K562 (cell line): ENCODE measurements around the gene PITPNC1.
"Not testable (repeated sequence)": the region's sequence is repeated elsewhere in the genome, so short reads cannot be mapped to it uniquely, and the experiment has no call there.

ENCODE experiments used
- BRCA1 ChIP-seq, 2 experiments: fragments of 450-650 bp in 1 of 2; sonication (generic) in 1 of 2; formaldehyde crosslinking in 1 of 2; IDR thresholded peaks; 2 replicates each; pipeline versions ENCODE4 v1.5.0 to v1.6.1; 2017 to 2020; ENCODE audit warnings: mild to moderate bottlenecking in 1 of 2, missing genetic modification reagents in 1 of 2
- CHD4 ChIP-seq: fragments of 200-600 bp; sonication (generic); IDR thresholded peaks from 3 replicates; pipeline ENCODE4 v1.6.1; 2012; ENCODE audit warnings: low read depth, mild to moderate bottlenecking, mixed read lengths, low read length, inconsistent platforms; ENCODE audit not compliant: insufficient read depth, insufficient replicate concordance, poor library complexity, severe bottlenecking
- CREB1 ChIP-seq, 2 experiments: sonication (generic) in 1 of 2; formaldehyde crosslinking in 1 of 2; IDR thresholded peaks; 2 replicates each; pipeline versions ENCODE4 v1.6.1 to v1.8.0; 2012 to 2022; ENCODE audit warnings: inconsistent platforms in 1 of 2, mild to moderate bottlenecking in 1 of 2, missing genetic modification reagents in 1 of 2, moderate library complexity in 1 of 2
- CREM ChIP-seq: IDR thresholded peaks from 2 replicates; pipeline ENCODE4 v1.6.1; 2014; ENCODE audit warnings: antibody characterized with exemption, low read depth
- CTCF ChIP-seq, 3 experiments: IDR thresholded peaks in 2 of 3; conservative IDR thresholded peaks in 1 of 3; 2 replicates each; pipeline ENCODE4 v1.5.1; 2011 to 2012; ENCODE audit warnings: low read length in 3 of 3, mild to moderate bottlenecking in 3 of 3, control low read depth in 2 of 3, improper control_type of control experiment in 1 of 3, inconsistent platforms in 1 of 3, low read depth in 1 of 3, mixed read lengths in 1 of 3, moderate library complexity in 1 of 3; ENCODE audit not compliant: insufficient read depth in 2 of 3
- DMBX1 ChIP-seq: fragments of 250-450 bp; sonication (Bioruptor Pico); IDR thresholded peaks from 2 replicates; pipeline ENCODE4 v1.8.0; 2022; ENCODE audit warnings: inconsistent platforms, mild to moderate bottlenecking, moderate library complexity, borderline replicate concordance
- E2F4 ChIP-seq: sonication (generic); formaldehyde crosslinking; IDR thresholded peaks from 2 replicates; pipeline ENCODE4 v1.8.0; 2022; ENCODE audit warnings: mild to moderate bottlenecking, low read depth, missing genetic modification reagents
- MYC ChIP-seq, 2 experiments: fragments of 250-450 bp in 1 of 2; sonication (Bioruptor Pico) in 1 of 2; IDR thresholded peaks; 2 replicates each; pipeline versions ENCODE4 v1.5.1 to v1.6.1; 2012 to 2021; ENCODE audit warnings: low read depth in 2 of 2, borderline replicate concordance in 1 of 2, improper control_type of control experiment in 1 of 2, low read length in 1 of 2, mild to moderate bottlenecking in 1 of 2, moderate library complexity in 1 of 2
- PKNOX1 ChIP-seq: fragments of 450-650 bp; IDR thresholded peaks from 2 replicates; pipeline ENCODE4 v1.6.1; 2016
- SNIP1 ChIP-seq: fragments of 450-650 bp; IDR thresholded peaks from 2 replicates; pipeline ENCODE4 v1.7.1; 2017; ENCODE audit warnings: low read depth, mild to moderate bottlenecking
- STAT6 ChIP-seq: sonication (generic); formaldehyde crosslinking; IDR thresholded peaks from 2 replicates; pipeline ENCODE4 v1.8.1; 2023; ENCODE audit warnings: mild to moderate bottlenecking, missing genetic modification reagents
- THRB ChIP-seq: fragments of 450-650 bp; formaldehyde crosslinking; conservative IDR thresholded peaks from 2 replicates; pipeline ENCODE4 v1.4.0; 2022; ENCODE audit warnings: mild to moderate bottlenecking, missing genetic modification characterization
- ZEB2 ChIP-seq: fragments of 450-650 bp; IDR thresholded peaks from 2 replicates; pipeline ENCODE4 v1.6.1; 2016
- ZNF184 ChIP-seq: sonication (generic); formaldehyde crosslinking; IDR thresholded peaks from 2 replicates; pipeline ENCODE4 v1.5.0; 2020; ENCODE audit warnings: missing genetic modification reagents

- TF ChIP-seq SNIP1; E2F4 (CRISPR knock-in tag); THRB; PKNOX1; ZNF184; CHD4; CREM; CTCF (IDR thresholded peaks at IDR 0.05 in 2 of 3, conservative IDR thresholded peaks at IDR 0.05 in 1 of 3; ENCODE audit: insufficient read depth in 2 of 3, low read depth in 1 of 3, low read length in 3 of 3); STAT6 (CRISPR knock-in tag); MYC (IDR thresholded peaks at IDR 0.05; ENCODE audit: low read depth, low read length); MYC (CRISPR knock-in tag; IDR thresholded peaks at IDR 0.05; ENCODE audit: borderline replicate concordance, low read depth); ZEB2; CREB1 (IDR thresholded peaks at IDR 0.05); CREB1 (CRISPR knock-in tag; IDR thresholded peaks at IDR 0.05); BRCA1 (IDR thresholded peaks at IDR 0.05); BRCA1 (CRISPR knock-in tag; IDR thresholded peaks at IDR 0.05); DMBX1 (CRISPR knock-in tag): not testable (repeated sequence)
Measured at GRCh38 chr17:67331381-67332161, 45.5 kb upstream of the PITPNC1 start.
